Fibroblast of pulmonary artery (primary cell): ENCODE results near the gene PRC1.
A peak's percentile ranks its signal among the peaks of the same experiment; 100 is the strongest.
"Not testable (repeated sequence)": the region's sequence is repeated elsewhere in the genome, so short reads cannot be mapped to it uniquely, and the experiment has no call there.

Source experiments
- DNase-seq: peaks from one replicate; pipeline ENCODE4 v3.0.0-alpha.2; 2010; ENCODE audit warnings: low read depth
- H3K4me3 ChIP-seq: replicated peaks from 2 replicates; pipeline ENCODE4 v1.5.1; 2011; ENCODE audit warnings: low read depth, mild to moderate bottlenecking, control low read depth, low read length, moderate library complexity
- CTCF ChIP-seq: IDR thresholded peaks from 2 replicates; pipeline ENCODE4 v1.5.1; 2011; ENCODE audit warnings: mild to moderate bottlenecking, control low read depth, low read length, inconsistent platforms; ENCODE audit errors: missing control alignments

Gene PRC1

DNA sequence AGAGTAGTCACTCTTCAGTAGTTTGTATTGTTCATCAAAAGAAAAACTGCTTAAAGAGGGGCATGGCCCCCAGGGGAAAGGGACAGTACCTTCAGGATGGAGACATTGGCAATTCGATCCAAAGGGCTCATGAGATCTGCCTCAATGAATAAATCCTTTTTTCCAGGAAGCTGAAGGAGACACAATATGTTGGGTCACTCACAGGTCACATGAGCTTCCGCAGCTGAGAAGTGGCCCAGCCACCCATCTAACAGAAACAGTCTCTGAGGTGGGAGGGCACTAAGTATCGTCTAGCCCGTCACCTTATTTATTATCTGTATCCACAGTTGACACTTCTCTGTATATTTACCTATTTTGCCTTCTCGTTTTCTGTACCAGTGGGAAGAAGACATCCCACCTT is 23.4 kb upstream of the PRC1 start:
- no peak overlapping the region for H3K4me3 ChIP-seq
- no peak for TF ChIP-seq CTCF
- no peak for DNase-seq

DNA sequence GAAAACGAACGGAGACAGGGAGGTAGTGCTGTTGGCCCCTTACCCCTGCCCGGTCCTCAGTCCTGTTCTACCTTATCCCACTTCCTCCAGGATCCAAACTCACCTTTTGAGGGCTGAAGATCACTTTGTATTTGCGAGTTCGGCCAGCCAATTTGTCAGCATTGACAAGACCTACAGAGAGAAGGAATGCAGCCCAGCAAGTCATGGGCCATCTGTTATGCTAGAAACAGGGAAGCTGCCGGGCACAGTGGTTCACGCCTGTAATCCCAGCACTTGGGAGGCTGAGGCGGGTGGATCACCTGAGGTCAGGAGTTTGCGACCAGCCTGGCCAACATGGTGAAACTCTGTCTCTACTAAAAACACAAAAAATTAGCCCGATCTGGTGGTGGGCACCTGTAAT is 19.4 kb upstream of the PRC1 start:
- DNase-seq, H3K4me3 ChIP-seq: not testable (repeated sequence)

- H3K4me3 ChIP-seq: no peak overlapping the region
- DNase-seq: no peak
- no peak for TF ChIP-seq CTCF
Measured at GRCh38 chr15:91007266-91007665, 12.9 kb upstream of the PRC1 start.

GRCh38 chr15:91001209-91001608 is 6.9 kb upstream of the PRC1 start:
- no peak overlapping the region for H3K4me3 ChIP-seq
- no peak for TF ChIP-seq CTCF
- no peak for DNase-seq

GRCh38 chr15:90998737-90999136 is 4.4 kb upstream of the PRC1 start:
- H3K4me3 ChIP-seq: no peak overlapping the region
- TF ChIP-seq CTCF: no peak
- DNase-seq: no peak

GRCh38 chr15:90994059-90994416 is 297 bp downstream of the PRC1 start:
- no peak for TF ChIP-seq CTCF
- H3K4me3 ChIP-seq: peak overlapping the region; percentile 93
- no peak for DNase-seq

GRCh38 chr15:90991587-90992285 is 2.6 kb downstream of the PRC1 start:
- DNase-seq: no peak
- TF ChIP-seq CTCF: no peak

DNA sequence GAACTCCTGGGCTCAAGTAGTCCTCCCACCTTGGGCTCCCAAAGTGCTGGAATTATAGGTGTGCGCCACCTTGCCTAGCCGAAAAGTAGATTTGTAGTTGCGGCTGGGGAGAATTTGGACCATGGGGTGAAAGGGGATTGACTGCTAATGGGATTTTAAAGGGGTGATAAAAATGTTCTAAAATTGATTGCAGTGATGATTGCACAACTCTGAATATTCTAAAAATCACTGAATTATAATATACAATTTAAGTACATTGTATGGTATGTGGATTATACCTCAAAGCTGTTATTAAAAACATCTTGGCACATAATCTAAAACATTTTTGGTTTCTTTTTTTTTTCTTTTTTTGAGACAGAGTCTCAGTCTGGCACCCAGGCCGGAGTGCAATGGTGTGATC is 3.9 kb downstream of the PRC1 start:
- TF ChIP-seq CTCF: no peak
- H3K4me3 ChIP-seq: no peak overlapping the region

More at GRCh38 chr15:90991587-90992285, 2.6 kb downstream of the PRC1 start:
- no peak overlapping the region for H3K4me3 ChIP-seq

More for the DNA sequence above, 3.9 kb downstream of the PRC1 start:
- no peak for DNase-seq
